IPS-18c (cell line): ENCODE results near the gene PNMA1.

Experiments
- H3K4me3 ChIP-seq: 2 replicates; pipeline ENCODE4 v1.7.0; 2013; ENCODE audit warnings: low read depth, mild to moderate bottlenecking, low read length, moderate library complexity; ENCODE audit not compliant: insufficient read depth
- H3K9me3 ChIP-seq: one replicate; pipeline ENCODE4 v1.6.1; 2013; ENCODE audit warnings: mild to moderate bottlenecking, low read length, moderate library complexity; ENCODE audit not compliant: control insufficient read depth, insufficient read depth

The PNMA1 gene

GRCh38 chr14:73724696-73725095 is 10.5 kb upstream of the PNMA1 start:
- H3K9me3 ChIP-seq: no peaks in the 10 kb centered on the region
- no peak overlapping the region for H3K4me3 ChIP-seq

DNA sequence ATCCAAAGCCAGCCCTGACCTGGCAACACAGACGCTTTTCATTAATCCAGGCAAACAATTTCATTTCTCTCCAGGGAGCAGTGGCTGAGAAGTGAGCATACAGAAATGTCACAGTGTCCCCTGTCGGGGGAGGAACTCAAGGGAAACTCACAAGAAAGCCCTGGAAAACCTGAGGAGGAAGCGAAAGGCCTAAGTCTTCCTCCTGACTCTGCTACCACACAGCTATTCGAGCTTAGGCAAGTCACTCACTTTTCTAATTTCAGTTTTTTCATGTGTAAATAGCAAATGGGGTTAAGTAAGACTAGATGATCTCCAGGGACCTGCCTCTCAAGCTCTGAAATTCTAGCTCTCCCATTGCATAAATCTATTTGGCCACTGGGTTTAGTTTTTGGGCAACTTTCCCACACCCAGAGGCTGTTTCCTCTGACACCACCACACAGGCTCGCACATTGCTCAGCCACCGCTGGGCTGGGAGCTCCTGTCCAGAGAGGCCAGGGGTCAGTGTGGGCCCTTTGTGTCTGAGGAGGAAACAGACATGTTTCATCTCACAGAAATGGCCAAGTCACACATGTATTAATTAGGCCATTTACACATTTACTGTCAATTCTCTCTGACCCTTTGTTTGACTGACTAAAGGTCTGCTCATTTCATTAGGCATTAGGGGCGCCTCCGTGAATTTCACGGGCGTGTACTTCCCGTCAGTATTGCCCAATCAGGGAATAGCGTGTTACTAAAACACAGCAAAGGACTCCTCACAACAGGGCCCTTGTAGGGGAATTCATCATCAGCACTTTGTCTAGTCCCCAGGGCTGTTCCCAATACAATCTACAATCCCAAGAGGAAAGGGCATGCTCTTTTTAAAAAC is 9.8 kb upstream of the PNMA1 start:
- Histone ChIP-seq H3K4me3 (no peak overlapping the region), H3K9me3 (no peaks in the 10 kb centered on the region)

- no peak overlapping the region for H3K4me3 ChIP-seq
- H3K9me3 ChIP-seq: no peaks in the 10 kb centered on the region
Measured at GRCh38 chr14:73723406-73723796, 9.2 kb upstream of the PNMA1 start.

GRCh38 chr14:73722581-73722980 is 8.4 kb upstream of the PNMA1 start:
- H3K9me3 ChIP-seq: no peaks in the 10 kb centered on the region
- H3K4me3 ChIP-seq: no peak overlapping the region

GRCh38 chr14:73721101-73721821 is 7.1 kb upstream of the PNMA1 start:
- Histone ChIP-seq H3K4me3 (no peak overlapping the region), H3K9me3 (no peaks in the 10 kb centered on the region)

DNA sequence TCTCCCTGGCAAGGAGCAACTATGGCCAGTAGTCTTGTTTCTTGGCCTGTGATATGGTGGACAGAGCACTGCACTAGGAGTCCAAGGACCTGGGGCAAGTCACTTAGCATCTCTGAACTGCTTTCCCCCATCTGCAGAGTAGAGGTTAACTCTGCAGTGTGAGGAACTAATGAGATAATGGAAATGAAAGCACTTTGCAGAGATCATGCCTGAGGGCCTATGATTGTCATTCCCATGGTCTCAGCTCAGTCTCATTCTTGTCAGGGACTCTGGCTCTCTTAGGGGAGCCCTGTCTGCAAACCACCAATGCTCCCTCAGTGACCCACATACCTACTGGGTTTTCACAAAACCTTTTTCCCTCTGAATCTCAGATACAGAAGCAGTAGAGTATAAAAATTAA is 6.5 kb upstream of the PNMA1 start:
- no peak overlapping the region for H3K4me3 ChIP-seq
- no peaks in the 10 kb centered on the region for H3K9me3 ChIP-seq

DNA sequence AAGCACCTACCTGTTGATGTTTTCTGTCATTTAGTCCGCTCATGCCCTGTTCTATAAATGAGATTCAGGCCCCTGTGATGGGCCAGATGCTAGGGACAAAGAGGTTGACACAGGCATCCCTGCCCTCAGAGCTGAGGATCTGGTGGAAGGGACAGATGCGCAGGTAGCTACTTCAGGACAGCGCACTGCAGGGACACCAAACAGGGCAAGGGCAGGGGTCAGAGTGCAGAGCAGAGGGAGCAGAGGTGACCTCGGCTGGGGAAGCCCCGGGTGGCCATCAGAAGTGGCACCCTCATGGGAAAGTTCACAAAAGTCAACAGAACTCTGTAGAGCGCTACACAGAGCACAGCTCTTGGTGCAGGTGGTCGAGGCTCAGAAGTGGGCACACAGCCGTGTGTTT is 5.6 kb upstream of the PNMA1 start:
- Histone ChIP-seq H3K4me3 (no peak overlapping the region), H3K9me3 (no peaks in the 10 kb centered on the region)

DNA sequence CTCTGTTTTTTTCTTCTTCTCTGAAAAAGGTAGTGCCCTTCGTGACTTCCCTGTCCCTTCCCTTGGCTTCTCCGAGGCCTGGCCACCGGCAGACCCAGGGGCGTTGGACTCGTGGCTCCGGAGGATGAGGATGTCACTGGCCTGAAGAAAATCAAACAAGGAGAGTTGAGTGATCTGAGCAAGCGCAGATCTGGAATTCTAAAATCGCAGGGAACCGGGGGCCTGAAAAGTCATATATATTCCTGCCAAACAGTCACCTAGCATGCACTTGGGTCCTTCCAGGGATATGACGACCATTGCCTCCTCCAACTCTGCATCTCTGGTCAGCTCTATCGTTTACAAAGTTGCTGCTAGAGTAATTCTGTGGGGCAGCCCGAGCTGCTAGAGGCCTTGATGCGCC is 5.2 kb upstream of the PNMA1 start:
- H3K4me3 ChIP-seq: no peak overlapping the region
- H3K9me3 ChIP-seq: no peaks in the 10 kb centered on the region

- Histone ChIP-seq H3K4me3 (peak overlapping the region; percentile 61), H3K9me3 (no peaks in the 10 kb centered on the region)
Measured at GRCh38 chr14:73718418-73719251, 4.5 kb upstream of the PNMA1 start.

DNA sequence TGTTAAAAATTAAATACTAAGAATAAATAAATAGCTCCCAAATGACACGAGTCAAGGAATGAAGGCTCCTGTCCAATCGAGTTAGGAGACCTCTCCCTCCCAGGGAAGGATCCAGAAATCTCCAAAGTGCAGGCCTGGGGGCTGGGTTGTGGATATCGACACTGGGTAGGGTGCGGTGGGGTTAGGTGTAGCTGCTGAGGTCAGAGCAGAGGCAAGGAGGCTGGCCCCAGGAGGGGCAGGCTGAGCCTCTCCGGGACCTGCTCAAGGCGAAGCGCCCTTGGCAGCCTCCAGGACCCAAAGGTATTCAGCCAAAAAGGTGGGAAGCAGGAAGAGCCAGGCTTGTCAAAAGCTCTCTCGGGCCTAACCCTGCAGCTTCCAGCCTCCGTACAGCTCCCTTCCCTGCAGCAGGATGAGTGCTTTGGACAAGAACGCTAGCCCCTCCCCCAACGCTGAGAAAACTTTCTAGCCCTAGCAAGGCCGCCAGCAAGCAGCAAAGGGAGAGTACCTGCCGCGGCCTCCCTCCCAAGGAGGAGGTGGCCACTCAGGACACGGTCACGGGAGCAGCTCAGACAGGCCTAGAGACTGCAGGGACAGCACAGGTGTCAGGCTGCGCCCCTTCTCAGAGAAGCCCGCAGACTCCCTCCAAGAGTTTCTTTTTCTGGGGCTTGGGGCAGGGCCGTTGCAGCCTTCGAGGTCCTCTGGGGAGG is 3.7 kb upstream of the PNMA1 start:
- H3K9me3 ChIP-seq: no peaks in the 10 kb centered on the region
- peak overlapping the region; percentile 61 for H3K4me3 ChIP-seq

- Histone ChIP-seq H3K4me3 (no peak overlapping the region), H3K9me3 (no peaks in the 10 kb centered on the region)
Measured at GRCh38 chr14:73717266-73717665, 3.1 kb upstream of the PNMA1 start.

DNA sequence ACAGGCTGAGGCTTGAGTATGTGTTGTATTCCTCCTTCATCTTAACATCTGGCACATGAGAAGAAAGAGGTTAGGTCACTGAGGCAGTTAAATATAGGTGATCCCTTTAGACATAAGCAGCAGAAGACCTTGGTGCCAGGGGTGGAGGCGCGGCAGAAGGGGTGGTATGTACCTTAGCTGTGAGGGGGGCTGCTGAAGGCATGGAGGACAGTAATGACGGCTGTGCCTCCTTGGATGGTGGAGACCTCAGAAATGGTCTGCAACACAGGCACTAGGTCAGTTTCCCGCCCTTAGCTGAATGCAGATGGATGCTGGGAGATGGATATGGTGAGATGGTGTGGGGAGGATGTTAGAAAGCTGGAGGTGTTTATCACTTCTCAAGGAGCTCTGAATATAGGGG is 1.5 kb upstream of the PNMA1 start:
- Histone ChIP-seq H3K9me3 (no peaks in the 10 kb centered on the region), H3K4me3 (no peak overlapping the region)

- H3K9me3 ChIP-seq: no peaks in the 10 kb centered on the region
- peak overlapping the region; percentile 94; the same call in 1 of the 2 replicates for H3K4me3 ChIP-seq
Measured at GRCh38 chr14:73714656-73715081, 485 bp upstream of the PNMA1 start.

- Histone ChIP-seq H3K9me3 (no peaks in the 10 kb centered on the region), H3K4me3 (peak overlapping the region; percentile 94)
Measured at GRCh38 chr14:73713206-73713802, 880 bp downstream of the PNMA1 start.

- Histone ChIP-seq H3K9me3 (no peaks in the 10 kb centered on the region), H3K4me3 (peak overlapping the region; percentile 94)
Measured at GRCh38 chr14:73712540-73713180, 1.5 kb downstream of the PNMA1 start.

DNA sequence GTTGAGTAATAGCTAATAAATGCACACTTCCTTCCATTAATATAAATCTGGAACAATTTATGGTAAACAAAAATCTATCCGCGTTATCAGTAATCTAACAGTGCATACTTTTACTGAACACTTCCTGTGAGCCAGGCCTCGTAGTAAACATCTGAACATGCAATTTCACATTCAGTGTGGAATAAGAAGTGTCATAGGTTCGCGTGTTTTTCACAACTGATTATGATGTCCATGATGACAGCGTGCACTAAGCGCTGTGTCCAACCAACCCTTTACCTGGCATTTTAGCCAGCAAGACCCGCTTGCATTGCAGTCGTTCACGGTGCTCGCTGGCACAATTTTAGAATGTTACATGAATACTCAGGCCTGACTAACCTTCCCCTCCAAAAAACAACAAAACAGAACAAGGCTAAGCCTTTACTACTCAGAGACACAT is 2.1 kb downstream of the PNMA1 start:
- H3K9me3 ChIP-seq: no peaks in the 10 kb centered on the region
- H3K4me3 ChIP-seq: peak overlapping the region; percentile 94
